GM18870 (cell line): ENCODE measurements around the gene PGAP3.

ENCODE experiments used
- ATAC-seq: cut with Tn5 transposase; IDR thresholded peaks from one replicate; pipeline ENCODE4 v1.9.1; 2021; ENCODE audit warnings: moderate library complexity; ENCODE audit not compliant: unreplicated experiment

PGAP3 gene

DNA sequence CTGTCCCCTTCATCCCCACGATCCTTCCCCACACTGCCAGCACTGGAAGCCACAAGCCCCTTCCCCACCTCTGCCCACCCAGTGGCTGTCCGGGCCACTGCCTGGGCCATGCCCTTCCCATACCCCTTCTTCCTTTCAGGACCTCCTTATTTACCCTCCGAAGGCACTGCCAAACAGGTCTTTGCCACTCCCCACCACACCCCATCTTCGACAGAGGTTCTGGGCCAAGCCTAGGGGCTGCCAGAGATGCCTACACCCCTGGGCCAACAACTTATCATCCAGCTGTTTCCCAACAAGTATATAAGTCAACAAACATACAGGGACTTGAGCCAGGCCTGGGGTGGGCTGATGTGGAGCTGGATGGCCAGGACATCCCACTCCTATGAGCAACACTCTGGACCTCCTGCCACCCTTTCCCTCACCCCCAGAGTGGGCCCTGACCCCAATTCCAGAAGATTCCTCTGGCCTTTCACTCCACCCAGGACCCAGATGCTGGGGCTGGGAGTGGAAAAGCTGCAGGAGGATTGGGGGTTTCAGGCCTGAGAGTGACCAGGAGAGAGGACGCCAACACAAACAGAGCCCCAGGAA, 62.6 kb downstream of the PGAP3 start:
- no peak for ATAC-seq

DNA sequence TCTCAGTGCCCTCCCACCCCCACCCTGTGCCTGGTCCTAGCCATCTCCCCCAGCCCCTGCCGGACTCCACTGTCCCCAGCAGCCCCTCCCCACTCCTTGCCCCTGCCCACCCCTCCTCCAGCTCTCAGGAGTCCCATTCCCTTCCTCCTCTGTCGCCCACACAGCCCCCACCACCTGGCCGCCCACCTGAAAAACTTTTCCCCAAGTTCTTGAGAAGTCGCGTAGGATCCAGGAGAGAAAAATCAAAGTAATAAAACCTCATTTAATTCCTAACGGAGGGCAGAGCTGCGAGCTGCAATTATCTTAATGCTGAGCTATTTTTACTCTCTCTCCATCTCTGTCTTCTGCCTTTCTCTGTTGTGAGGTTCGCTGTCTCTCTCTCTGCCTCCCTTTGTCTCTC, 63.5 kb downstream of the PGAP3 start:
- ATAC-seq = no peak

DNA sequence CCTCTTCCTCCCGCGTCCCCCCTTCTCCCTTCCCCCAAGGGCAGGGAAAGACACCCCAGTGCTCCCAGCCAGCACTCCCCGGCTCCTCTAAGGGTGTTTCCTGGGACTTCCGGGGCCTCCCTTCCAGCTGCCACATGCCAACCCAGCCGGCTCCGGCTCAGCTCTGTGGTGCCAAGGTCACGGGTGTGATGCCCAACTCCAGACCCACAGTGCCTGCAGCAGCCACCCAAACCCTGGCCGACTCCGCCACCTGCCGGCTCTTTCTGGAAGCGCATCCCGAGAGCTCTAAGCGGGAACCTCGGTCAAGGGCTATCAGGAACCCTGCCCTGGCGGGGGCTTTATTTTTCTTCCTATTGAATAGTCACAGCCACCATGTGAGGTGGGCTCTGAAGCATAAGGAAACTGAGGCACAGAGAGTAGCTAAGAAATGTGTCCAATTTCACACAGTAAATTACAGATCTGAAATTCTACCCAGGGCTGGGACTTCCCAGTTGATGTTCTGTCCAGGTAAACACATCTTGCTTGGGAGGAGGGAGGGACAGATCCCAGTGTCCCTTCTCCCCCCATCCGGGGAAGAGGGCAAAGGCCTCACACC, 64.4 kb downstream of the PGAP3 start:
- no peak for ATAC-seq

DNA sequence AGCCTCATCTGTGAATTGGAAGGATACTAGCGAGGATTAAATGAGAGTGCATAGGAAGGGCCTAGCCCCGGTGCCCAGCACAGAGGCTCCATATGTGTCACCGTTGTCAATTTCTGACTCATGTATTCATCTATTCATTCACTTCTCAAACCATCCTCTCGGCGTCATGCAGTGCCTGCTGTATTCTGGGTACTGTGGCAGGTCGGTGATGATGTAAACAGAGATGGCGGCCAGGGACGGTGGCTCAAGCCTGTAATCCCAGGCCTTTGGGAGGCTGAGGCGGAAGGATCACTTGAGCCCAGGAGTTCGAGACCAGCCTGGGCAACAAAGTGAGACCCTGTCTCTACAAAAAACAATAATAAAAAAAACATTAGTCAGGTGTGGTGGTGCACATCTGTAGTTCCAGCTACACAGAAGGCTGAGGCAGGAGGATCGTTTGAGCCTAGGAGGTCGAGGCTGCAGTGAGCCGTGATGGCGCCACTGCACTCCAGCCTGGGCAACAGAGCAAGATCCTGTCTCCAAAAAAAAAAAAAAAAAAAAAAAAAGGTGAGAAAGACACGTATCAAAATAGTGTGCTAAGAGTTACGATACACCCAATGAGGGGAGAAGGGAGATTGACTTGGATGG, 65.4 kb downstream of the PGAP3 start:
- no peak for ATAC-seq

DNA sequence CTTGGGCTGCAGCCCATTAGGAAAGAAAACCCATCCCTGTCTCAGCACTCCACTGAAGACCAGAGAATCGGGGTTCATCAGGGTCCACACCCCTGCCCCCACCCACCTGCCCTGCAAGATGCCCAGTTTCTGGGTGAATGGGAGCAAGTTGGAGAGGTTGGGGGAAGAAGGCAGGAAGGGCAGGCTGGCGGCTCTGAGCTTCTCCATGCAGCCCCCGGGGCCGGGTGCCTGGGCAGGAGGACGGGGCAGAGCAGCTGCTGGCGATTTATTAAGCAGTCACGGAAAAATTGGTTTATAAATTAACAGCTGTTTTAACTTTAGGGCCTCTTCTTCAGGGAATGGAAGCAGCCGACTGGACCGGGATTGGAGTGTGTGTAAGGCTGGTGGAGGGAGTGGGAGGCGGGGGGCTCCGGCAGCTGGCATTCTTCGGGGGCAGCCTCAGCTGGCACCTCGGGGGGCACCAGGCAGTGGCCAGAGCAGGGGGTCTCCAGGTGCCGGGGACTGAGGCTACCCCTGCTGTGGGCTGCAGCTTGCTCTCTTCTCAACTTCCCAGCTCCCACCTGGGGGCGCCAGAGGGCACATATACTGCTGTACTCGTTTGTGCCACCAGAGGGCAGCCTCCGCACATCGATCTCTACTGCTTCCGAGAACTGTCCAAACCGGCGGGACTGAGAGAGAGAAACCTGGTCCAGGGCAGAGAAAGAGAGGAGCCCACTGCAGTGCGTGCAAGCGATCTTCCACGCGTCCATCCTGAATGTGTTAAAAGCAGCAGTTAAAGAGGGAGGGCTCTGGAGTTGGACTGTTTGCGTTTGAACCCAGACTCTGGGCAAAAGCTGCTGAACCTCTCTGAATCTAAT, 66.1 kb downstream of the PGAP3 start:
- ATAC-seq = peak; percentile 72
